ENCODE measurements around the gene CRADD.
"Not testable (repeated sequence)": the region's sequence is repeated elsewhere in the genome, so short reads cannot be mapped to it uniquely, and the experiment has no call there.

GRCh38 chr12:93641380-93641779 is 35.8 kb upstream of the CRADD start:
- TF ChIP-seq POLR2A (IDR thresholded peaks at IDR 0.05; ENCODE audit: low read depth, low read length); TAF1 (IDR thresholded peaks at IDR 0.05; ENCODE audit: borderline replicate concordance, low read depth, low read length): not testable (repeated sequence)

All from GM12892 (cell line).